Measurements from ENCODE around the gene SPAG6.
"Not testable (repeated sequence)": the region's sequence is repeated elsewhere in the genome, so short reads cannot be mapped to it uniquely, and the experiment has no call there.

The SPAG6 gene

DNA sequence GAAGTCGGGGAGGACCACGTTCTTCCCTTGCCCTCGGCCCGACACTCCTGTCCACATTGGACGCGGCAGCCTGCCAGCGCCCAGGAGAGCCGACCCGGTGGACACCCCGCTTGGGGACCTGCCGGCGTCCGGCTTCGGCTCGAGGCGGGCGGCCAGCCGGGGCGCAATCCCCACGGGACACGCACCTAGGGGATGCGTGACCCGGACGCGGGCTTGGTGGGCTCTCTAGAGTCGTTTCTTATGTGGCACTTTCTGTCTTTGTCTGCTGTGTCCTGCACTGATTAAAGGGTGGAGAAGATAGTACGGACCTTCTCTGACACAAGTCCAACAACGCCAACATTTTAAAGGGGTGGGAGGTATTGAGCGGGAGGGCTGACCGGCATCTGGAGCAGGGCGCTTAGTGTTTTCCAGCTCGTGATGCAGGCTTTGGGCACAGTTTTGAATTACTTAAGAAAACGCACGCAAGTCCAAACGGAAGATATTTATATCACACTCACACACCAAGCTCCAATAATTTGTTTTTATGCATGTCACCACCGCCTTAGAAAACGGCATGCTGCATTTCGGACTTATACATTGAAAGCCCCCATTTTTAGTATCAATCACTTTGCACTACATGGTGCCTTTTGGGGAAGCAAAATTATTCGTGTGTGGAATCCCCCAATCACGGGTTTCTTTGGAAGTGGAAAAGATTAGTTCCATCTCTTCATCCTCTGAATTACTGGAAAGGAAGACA is 3.9 kb upstream of the SPAG6 start:
- no peak for DNase-seq (ENCODE audit: low read depth in 2 of 2)

DNA sequence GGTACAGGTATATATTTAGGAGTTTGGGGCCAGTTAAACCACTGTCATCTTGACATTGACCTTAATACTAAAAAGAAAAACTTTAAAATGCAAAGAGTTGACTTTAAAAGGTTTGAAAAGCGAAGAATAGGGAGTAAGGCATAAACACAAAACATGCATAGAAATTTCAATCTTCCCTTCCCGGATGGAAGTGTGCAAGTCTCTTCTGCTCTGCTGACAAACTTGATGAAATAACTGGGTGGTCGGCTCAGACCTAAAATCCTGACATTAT is 3.4 kb upstream of the SPAG6 start:
- no peak for DNase-seq (ENCODE audit: low read depth in 2 of 2)

DNA sequence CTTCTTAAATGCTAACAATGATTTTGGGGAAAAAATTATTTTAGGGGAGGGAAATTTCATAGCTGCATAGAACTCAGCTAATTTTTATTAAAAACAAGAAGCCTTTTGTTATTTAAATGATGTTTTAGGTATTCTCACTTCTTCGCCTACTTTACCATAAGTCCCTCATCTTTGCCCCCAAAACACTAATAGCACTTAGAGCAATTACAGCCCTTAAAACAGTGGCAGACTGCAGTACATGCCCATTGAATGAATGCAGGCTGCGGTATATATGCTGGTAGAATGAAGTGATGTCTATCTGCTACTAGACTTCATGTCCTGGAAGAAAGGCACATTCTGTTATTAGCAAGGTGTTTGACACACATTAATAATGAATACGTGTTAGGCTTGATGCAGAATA is 2.9 kb upstream of the SPAG6 start:
- no peak for DNase-seq (ENCODE audit: low read depth in 2 of 2)

DNA sequence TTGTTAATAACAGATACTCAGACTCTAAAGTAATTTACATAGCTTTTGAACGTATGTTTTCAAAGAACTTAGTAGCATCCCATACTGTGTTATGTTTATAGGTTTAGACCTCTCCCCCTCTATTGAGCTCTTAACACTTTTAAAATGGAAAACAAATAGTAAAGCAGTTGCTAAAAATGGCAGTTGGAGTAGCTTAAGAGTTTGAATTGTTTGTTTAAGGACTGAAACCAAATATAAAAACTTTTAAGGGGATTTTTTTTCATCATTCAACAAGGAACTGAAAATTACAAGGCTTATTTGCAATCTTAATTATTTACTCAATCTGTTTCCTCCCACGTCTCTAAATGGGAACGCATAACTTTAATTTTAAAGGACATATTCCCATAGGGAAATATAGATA is 1.6 kb upstream of the SPAG6 start:
- no peak for DNase-seq (ENCODE audit: low read depth in 2 of 2)

DNA sequence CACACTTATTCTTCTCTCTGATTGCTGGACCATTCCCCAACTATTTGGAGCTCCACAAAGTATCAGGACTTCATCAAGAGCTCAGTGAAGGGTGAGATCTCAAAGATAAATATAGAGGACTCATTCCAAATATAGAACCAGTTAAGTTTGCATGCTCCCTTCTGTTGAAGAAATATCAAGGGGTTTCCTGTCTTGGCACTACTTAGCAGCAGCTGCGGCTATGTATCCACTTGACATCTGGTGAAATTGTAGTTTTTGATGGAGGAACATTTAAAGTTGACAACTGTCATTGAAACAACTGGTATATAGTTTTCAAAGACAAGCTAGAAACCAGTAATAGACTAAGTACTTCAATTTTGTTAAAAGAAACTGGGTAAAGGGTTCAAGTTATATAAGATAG is 1.0 kb upstream of the SPAG6 start:
- no peak for DNase-seq (ENCODE audit: low read depth in 2 of 2)

DNA sequence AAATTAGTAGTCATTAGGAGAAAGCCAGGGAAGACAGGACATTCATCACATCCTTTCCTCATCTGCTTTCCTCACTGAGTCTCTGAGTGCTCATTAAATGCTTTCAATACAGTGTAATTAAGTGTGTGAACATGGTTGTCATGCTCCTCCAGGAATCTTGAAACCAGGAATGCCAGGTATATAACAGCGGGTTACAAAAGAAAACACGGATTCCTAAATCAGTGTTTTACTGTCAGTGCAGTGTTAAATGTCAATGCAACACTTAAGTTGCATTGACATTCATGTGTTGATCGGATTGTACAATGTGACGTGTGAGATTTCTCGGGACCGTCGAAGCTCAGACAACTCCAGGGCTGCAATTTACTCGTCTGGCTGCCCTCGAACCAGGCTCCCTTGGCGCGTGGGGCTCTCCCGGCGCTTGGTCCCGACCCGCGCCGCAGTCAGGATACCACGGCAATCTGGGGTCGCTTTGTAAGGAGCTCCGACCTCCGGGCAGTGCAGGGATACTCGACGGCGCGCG is 455 bp upstream of the SPAG6 start:
- DNase-seq (ENCODE audit: low read depth in 2 of 2) = no peak

DNA sequence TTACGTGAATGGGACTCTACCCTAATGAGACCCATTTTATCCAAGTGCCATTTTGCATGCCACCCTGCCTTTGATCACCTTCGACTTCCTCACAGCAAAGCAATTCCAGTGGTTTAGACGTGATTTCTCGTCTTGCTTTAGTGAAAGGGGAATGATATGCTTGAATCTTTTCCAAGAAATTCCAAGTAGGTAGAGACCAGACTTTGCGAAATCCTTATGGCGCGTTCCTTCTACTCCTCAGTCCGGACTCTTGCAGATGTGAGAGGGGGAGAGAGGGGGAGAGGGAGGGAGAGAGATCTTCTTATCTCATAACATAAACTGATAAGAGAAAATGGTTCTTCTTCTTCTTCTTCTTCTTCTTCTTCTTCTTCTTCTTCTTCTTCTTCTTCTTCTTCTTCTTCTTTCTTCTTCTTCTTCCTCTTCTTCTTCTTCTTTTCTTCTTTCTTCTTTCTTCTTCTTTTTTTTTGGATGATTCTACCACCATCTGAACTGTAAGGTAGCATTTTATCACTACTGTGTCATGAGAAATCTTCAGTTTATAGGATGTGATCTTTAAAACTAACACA is 883 bp downstream of the SPAG6 start:
- DNase-seq (ENCODE audit: low read depth in 2 of 2) = no peak

DNA sequence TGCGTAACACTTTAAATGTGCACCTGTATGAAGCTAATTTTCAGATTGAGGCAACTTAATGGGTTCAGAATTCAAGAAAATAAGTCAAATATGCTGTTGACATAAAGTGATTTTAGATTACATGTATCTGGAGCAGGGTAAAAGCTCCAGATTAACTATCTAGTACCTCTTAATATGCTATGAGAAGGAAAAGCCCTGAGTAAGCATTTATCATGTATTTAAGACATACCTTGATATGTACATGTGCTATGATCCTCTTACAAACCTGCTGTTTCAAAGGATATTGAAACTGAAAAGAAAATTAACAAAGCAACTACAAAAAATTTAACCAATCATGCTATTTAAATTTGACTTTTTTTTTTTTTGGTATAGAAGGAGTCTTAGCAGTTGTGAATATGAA is 4.5 kb downstream of the SPAG6 start:
- DNase-seq (ENCODE audit: low read depth in 2 of 2) = no peak

DNA sequence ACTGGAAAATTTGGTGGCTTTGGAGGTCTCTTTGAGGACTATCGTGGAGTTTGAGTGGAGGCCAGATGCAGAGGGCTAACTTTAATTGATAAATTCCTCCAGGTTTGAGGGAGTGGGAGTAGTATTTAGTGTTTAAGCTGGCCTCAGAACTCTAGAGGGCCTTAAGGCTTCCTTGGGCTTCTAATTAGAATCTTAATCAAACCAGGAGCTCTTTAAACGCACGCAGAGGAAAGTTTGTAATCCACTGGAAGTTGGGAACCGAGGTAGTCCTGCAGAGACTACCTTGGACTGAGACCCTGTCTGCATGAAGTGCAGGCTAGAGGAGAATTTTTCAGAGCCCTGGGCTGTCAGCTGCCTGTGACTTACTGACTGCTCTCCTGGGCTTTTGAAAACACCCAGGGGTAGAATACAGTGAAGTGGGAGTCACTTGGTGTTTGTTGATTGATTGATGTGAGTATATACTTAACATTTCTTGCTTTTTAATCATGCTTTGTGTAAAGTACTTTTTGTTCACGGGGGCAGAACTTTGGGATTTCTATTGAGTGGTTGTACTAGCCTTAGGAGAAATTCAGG is 5.9 kb downstream of the SPAG6 start:
- DNase-seq (ENCODE audit: low read depth in 2 of 2) = no peak

DNA sequence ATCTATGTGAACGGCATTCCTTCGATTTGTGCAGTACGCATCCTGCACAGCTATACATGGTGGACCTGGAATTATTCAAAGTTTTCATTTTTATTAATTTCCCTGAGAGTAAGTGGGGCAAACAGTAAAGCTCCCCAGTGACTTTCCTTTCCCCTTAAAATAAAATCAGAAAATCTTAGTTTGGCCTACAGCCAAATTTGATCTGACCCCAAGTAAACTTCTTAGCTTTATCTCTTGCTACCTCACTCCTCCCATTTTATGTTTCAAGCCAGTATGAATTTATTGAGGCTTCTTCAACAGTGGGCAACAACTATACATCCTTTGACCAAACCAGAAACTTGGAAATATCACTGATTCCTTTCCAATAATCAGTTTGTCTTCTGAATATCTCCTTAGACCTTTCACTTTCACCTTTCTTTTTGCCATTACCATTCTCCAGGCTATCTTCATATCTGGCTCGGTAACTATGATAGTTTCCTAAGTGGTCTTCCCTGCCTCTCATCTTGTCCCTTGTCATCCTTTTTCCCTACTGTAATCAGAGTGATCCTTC is 11.1 kb downstream of the SPAG6 start:
- DNase-seq (ENCODE audit: low read depth in 2 of 2) = no peak

DNA sequence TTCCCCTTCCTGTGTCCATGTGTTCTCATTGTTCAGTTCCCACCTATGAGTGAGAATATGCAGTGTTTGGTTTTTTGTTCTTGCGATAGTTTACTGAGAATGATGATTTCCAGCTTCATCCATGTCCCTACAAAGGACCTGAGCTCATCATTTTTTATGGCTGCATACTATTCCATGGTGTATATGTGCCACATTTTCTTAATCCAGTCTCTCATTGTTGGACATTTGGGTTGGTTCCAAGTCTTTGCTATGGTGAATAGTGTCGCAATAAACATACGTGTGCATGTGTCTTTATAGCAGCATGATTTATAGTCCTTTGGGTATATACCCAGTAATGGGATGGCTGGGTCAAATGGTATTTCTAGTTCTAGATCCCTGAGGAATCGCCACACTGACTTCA is 12.5 kb downstream of the SPAG6 start:
- DNase-seq (ENCODE audit: low read depth in 2 of 2) = not testable (repeated sequence)

DNA sequence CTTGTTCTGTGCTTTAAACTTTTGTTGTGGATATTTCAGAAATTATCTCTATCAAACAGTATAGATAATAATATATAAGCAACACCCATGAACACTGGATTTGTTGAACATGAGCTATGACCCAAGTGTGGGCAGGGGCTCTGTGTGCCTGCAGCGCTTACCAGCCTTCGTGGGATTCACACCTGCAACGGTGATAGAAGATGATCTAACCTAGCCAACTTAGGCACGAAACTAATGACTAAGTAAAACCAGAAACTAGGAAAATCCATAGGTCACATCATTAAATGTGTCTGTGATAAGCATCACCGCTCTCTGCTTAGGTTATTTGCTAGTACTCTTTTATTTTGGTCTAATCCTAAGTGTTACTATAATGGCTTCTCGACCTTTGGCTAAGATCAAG is 18.0 kb downstream of the SPAG6 start:
- no peak for DNase-seq (ENCODE audit: low read depth in 2 of 2)

DNA sequence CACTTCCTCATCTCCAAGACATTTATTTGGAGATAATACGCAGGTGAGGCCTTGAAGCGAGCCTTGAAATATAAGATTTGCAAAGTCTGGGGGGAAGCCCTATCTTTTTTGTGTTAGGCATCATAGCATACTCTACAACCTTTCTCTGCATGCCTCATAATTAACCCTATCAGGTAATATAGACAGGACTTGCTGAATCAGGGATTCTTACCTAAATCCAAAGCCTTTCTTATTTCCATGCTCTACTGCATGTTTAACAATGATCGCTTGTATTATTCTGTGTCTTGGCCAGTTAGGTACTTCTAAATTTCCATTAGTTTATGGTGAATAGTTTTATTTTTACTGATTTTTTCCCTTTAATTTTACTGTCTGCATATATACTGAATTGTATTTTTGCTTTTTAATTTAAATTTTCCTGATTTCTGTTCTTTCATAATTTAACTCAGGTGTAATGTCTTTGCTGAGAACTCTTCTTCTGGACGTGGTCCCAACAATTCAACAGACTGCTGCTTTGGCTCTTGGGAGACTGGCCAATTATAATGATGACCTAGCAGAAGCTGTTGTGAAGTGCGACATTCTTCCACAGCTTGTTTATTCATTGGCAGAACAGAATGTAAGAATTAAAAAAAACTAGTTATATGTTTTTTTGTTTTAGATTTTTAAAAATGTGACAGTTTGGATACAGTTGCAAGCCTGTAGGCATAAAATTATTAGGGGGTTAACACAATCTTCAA is 19.3 kb downstream of the SPAG6 start:
- DNase-seq (ENCODE audit: low read depth in 2 of 2) = no peak

DNA sequence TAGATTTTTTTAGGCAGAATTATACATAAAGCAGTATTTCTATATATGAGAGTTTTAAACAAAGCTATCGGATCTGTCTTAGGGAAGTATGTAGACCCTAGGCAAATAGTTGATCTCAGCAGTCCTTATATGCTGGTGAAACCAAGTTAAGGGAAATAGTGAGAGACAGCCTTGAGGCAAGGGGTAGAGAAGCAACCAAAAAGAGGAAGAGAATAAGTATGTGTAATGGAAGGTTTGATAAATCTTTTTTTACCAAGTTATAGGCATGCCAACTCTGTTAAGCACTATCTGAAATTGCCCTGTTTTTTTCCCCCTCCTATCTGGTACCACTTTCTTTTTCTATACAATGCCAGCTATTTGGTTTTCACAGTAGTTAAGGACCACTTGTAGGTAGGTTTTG is 19.9 kb downstream of the SPAG6 start:
- DNase-seq (ENCODE audit: low read depth in 2 of 2) = no peak

DNA sequence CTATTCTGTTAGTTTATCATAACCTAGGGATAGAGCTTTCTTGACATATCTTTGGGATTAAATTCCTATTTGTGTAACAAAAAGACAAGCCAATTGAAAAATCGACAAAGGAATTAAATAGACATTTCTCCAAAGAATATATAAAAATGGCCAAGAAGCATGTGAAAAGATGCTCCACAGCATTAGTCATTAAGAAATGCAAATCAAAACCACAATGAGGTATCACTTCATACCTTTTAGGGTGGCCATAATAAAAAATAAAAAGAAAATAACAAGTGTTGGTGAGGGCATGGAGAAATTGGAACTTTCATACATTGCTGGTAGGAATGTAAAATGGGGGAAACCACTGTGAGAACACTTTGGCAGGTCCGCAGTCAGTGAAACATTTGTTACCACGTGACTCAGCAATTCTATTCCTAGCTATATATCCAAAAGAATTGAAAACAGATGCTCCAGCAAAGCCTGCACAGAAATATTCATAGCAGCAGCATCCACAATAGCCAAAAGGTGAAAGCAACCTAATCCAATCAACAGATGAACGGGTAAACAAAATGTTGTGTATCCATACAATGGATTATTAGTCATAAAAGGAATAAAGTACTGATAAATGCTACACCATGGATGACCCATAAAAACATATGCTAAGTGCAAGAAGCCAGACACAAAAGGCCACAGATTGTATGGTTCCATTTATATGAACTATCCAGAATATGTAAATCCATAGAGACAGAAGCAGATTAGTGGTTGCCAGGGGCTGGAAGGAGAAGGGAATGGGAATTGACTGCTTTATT is 20.5 kb downstream of the SPAG6 start:
- DNase-seq (ENCODE audit: low read depth in 2 of 2) = no peak

DNA sequence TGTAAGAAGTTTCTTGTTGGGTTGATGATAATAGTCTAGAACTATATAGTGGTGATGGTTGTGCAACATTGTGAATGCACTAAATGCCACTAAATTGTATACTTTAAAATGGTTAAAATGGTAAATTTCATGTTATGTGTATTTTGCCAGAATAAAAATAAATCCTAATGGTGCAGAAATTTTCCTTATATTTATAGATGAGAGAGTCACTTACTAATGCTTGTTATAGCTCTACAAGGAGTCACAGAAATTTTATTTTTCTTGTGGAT is 21.1 kb downstream of the SPAG6 start:
- DNase-seq (ENCODE audit: low read depth in 2 of 2) = no peak

DNA sequence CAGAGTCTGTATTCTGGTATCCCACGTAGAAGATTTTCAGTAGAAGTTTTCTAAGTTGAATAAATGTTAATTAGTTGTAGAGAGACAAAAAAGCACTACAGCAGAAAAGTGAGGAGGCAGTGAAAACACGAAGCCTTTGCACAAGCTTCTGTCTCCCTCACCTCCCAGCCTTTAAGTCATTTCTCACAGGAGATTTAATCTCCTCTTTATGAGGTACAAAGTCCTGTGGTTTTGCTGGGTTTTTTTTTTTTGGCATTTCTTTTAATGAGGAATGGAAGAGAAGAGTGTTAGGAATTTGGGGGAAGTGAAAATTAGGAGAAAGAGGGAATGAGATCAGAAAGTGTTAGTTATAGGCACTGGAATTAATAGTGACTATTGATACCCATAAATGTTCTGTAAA is 21.5 kb downstream of the SPAG6 start:
- DNase-seq (ENCODE audit: low read depth in 2 of 2) = no peak

DNA sequence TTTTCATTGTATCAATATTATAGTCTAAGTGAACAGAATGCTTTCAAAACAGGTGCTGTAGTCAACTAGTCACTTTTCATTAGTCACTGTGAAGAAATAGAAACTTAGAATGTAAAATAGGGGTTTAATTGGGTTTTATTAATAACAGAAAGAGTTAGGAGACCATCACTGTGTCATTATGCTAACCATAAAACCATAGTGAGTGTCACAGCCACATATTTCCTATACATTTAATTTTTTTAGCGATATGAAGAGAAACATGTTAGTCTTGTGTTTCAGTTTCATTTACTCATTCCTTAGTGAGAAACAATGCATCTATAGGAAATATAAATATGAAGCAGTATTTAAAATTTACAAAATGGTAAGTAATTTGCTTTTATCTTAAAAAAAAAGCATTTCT is 22.2 kb downstream of the SPAG6 start:
- DNase-seq (ENCODE audit: low read depth in 2 of 2) = no peak

DNA sequence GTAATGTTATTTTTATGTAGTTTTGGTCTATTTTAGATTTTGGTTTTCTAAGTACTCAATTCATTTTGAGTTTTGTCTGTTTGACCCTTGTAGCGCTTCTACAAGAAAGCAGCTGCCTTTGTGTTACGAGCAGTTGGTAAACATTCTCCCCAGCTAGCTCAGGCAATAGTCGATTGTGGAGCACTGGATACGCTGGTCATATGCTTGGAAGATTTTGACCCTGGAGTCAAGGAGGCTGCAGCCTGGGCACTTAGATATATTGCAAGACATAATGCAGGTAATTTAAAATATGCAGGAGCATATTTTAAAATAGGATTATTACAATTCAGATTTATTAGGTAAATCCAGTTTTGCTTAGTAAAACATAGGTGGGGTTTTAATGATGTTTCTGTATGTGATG is 23.1 kb downstream of the SPAG6 start:
- no peak for DNase-seq (ENCODE audit: low read depth in 2 of 2)

DNA sequence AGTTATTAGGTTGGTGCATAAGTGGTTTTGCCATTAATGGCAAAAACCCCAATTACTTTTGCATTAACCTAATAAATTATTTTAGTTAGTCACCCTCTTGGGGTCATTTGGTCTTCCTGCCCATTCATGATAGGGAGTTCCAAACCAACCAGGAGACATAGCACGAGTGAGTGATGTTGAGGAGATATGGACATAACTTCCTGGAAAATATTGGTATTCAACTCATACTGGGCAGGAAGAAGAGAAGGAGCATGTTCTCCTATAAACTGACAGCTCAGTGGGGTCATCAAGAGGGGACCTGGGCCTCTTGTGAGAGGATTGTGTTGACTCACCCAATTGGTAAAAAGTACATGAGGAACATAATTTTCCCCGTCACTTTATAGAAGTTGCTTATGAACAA is 23.7 kb downstream of the SPAG6 start:
- no peak for DNase-seq (ENCODE audit: low read depth in 2 of 2)

DNA sequence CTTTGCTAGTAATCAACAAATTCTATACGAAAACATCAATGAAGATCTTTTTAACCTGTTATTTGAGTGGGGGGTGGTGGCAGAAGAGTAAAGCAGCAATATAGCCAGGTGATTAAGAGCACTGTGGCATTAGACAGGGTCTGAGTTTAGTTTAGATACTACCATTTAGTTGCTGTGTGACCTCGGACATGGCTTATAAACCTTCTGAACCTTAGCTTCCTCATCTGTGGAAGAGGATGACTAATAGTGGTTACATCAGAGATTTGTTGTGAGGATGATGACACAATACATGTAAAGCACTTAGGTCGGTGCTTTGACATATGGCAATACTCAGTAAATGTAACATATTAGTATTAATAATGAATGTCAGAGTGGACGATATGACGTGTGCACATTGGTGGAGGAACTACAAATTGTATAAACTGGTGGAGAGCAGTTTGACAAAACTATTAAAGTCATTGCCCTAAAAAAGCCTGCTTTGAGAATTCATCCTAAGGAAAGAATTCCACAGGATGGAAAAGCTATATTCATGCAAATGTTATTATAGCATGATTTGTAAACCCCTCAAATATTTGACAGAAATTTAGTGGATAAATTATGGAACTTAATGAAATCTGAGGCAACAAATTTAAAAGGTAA is 24.3 kb downstream of the SPAG6 start:
- no peak for DNase-seq (ENCODE audit: low read depth in 2 of 2)

DNA sequence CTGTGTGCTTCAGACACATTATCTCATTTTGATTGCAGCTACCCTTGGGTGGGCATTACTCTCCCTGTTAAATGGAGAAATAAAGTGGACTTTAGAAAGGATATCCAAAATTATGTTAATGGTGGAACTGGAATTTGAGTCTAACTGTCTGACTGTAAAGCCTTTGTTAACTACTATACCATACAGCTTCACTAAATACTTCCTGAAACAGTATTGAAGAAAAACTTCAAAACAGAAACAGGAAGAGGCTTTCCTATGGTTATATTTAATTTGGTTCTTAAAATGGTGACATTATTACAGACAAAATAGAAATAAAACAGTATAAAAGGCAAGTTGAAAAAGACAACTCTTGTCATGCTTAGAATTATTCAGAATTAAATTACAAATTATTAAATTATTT is 25.0 kb downstream of the SPAG6 start:
- DNase-seq (ENCODE audit: low read depth in 2 of 2) = no peak
